Activated T-helper 1 cell treated with anti-CD3 and anti-CD28 coated beads, Interleukin-2, amount 50 U/mL, for 16 hours (primary cell): Measurements from ENCODE around the gene TP53TG3E.
"Not testable (repeated sequence)": the region's sequence is repeated elsewhere in the genome, so short reads cannot be mapped to it uniquely, and the experiment has no call there.

Source experiments
- DNase-seq, 2 donors: peaks; one replicate each; pipeline ENCODE4 v3.0.0-alpha.2; 2020; ENCODE audit warnings: low read depth in 1 of 2, low spot score in 1 of 2

The TP53TG3E gene, protein sequence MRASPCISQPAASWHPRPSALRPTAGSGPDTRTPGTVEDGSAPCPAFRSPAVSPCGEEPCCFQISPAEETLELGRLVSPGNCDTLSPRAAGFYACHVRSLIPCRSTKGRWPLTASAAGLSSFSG

DNA sequence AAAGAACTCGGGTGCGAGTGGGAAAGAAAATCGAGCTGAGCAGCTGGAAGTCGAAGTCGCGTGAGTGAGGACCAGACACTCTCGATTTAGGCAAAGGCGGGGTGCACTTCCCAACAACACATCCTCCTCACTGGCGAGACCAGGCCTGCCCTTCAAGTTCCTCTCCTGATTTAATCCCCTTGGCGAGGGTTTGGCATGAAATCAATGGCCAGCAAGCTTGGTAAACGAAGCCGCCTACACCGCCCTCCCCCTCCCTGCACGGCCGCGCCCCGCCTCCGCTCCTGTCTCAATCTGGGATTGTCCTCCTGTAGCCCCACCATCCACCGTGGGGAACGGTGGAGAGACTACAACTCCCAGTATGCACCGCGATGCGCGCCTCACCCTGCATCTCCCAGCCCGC lies at the start of gene TP53TG3E:
TSS of gene TP53TG3E (plus strand) at position 301 of the 400 bp plus-strand sequence. CDS start at position 369, 68 bp downstream.
- DNase-seq: not testable (repeated sequence)

DNA sequence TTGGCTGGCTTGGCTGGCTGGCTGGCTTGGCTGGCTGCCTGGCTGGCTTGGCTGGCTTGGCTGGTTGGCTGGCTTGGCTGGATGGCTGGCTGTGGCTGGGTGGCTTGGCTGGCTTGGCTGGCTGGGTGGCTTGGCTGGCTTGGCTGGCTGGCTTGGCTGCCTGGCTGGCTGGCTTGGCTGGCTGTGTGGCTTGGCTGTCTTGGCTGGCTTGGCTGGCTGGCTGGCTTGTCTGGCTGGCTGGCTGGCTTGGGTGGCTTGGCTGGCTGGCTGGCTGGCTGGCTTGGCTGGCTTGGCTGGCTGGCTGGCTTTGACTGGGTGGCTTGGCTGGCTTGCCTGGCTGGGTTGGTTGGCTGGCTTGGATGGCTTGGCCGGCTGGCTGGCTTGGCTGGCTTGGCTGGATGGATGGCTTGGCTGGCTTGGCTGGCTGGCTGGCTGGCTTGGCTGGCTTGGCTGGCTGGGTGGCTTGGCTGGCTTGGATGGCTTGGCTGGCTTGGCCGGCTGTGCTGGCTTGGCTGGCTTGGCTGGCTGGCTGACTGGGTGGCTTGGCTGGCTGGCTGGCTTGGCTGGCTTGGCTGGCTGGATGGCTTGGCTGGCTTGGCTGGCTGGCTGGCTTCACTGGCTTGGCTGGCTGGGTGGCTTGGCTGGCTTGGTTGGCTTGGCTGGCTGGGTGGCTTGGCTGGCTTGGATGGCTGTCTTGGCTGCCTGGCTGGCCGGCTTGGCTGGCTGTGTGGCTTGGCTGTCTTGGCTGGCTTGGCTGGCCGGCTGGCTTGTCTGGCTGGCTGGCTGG lies 32.3 kb downstream of the TP53TG3E start:
- peak in 1 of 2 donors; percentile 54 for DNase-seq

DNA sequence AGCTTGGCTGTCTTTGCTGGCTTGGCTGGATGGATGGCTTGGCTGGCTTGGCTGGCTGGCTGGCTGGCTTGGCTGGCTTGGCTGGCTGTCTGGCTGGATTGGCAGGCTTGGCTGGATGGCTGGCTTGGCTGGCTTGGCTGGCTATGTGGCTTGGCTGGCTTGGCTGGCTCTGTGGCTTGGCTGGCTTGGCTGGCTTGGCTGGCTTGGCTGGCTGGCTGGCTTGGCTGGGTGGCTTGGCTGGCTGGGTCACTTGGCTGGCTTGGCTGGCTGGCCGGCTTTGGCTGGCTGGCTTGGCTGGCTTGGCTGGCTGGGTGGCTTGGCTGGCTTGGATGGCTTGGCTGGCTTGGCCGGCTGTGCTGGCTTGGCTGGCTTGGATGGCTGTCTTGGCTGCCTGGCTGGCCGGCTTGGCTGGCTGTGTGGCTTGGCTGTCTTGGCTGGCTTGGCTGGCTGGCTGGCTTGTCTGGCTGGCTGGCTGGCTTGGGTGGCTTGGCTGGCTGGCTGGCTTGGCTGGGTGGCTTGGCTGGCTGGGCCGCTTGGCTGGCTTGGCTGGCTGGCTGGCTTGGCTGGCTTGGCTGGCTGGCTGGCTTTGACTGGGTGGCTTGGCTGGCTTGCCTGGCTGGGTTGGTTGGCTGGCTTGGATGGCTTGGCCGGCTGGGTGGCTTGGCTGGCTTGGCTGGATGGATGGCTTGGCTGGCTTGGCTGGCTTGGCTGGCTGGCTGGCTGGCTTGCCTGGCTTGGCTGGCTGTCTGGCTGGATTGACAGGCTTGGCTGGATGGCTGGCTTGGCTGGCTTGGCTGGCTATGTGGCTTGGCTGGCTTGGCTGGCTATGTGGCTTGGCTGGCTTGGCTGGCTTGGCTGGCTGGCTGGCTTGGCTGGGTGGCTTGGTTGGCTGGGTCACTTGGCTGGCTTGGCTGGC lies 33.8 kb downstream of the TP53TG3E start:
- peak in 1 of 2 donors; percentile 32 for DNase-seq

DNA sequence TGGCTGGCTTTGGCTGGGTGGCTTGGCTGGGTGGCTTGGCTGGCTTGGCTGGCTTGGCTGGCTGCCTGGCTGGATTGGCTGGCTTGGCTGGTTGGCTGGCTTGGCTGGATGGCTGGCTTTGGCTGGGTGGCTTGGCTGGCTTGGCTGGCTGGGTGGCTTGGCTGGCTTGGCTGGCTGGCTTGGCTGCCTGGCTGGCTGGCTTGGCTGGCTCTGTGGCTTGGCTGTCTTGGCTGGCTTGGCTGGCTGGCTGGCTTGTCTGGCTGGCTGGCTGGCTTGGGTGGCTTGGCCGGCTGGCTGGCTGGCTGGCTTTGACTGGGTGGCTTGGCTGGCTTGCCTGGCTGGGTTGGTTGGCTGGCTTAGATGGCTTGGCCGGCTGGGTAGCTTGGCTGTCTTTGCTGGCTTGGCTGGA lies 34.4 kb downstream of the TP53TG3E start:
- DNase-seq: peak in 1 of 2 donors; percentile 11

DNA sequence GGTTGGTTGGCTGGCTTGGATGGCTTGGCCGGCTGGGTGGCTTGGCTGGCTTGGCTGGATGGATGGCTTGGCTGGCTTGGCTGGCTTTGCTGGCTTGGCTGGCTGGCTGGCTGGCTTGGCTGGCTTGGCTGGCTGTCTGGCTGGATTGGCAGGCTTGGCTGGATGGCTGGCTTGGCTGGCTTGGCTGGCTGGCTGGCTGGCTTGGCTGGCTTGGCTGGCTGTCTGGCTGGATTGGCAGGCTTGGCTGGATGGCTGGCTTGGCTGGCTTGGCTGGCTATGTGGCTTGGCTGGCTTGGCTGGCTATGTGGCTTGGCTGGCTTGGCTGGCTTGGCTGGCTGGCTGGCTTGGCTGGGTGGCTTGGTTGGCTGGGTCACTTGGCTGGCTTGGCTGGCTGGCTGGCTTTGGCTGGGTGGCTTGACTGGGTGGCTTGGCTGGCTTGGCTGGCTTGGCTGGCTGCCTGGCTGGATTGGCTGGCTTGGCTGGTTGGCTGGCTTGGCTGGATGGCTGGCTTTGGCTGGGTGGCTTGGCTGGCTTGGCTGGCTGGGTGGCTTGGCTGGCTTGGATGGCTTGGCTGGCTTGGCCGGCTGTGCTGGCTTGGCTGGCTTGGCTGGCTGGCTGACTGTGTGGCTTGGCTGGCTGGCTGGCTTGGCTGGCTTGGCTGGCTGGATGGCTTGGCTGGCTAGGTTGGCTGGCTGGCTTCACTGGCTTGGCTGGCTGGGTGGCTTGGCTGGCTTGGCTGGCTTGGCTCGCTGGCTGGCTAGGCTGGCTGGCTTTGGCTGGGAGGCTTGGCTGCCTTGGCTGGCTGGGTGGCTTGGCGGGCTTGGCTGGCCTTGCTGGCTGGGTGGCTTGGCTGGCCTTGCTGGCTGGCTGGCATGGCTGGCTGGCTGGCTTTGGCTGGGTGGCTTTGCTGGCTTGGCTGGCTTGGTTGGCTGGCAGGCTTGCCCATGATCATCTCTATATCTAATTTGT lies 35.3 kb downstream of the TP53TG3E start:
- DNase-seq: peak in 1 of 2 donors; percentile 50
